H1 (cell line): ENCODE results near the gene CYREN. TPM values are rescaled to one million over a fixed set of nuclear protein-coding genes. Genes with fewer than 3 reads are reported as not detected.
A peak's percentile ranks its signal among the peaks of the same experiment; 100 is the strongest.

ENCODE experiments used
- CTCF ChIA-PET: fragments of 300-600 bp; sonication (Branson Sonifier 250); formaldehyde crosslinking; loops from one replicate; lab custom pipeline; 2021; ENCODE audit not compliant: partially characterized antibody; lab: Charles Lee
- POLR2A ChIA-PET: fragments of 300-600 bp; sonication (Branson Sonifier 250); formaldehyde crosslinking; loops from one replicate; lab custom pipeline; 2021; ENCODE audit warnings: inconsistent platforms; ENCODE audit not compliant: partially characterized antibody; lab: Charles Lee
- DNase-seq, 2 experiments: peaks; one replicate each; pipeline versions ENCODE4 v3.0.0 to v3.0.0-alpha.2; 2010 to 2022; ENCODE audit warnings: low spot score in 2 of 2, low read depth in 1 of 2, mixed read lengths in 1 of 2
- FAIRE-seq: peaks from 2 replicates; lab custom pipeline; 2011; peaks lifted over from hg19 to GRCh38; lab: Jason Lieb, UNC
- H2AFZ ChIP-seq: 2 replicates; pipeline ENCODE4 v1.8.1; 2012; ENCODE audit warnings: low read length, inconsistent platforms
- H2AK5ac ChIP-seq: 2 replicates; pipeline ENCODE4 v1.6.1; 2013; ENCODE audit warnings: low read depth, low read length
- H2BK120ac ChIP-seq: replicated peaks from 2 replicates; pipeline ENCODE3; 2013; ENCODE audit warnings: low read depth, low read length, inconsistent platforms
- H2BK12ac ChIP-seq: 2 replicates; pipeline ENCODE4 v1.6.1; 2013; ENCODE audit warnings: low read depth, low read length
- H2BK15ac ChIP-seq: 2 replicates; pipeline ENCODE4 v1.6.1; 2013; ENCODE audit warnings: low read length
- H2BK20ac ChIP-seq: 2 replicates; pipeline ENCODE4 v1.6.1; 2013; ENCODE audit warnings: low read length
- H2BK5ac ChIP-seq: 2 replicates; pipeline ENCODE4 v1.6.1; 2013; ENCODE audit warnings: low read depth, low read length
- H3K14ac ChIP-seq: 2 replicates; pipeline ENCODE4 v1.6.1; 2013; ENCODE audit warnings: inconsistent platforms; ENCODE audit not compliant: insufficient read length
- H3K18ac ChIP-seq: 2 replicates; pipeline ENCODE4 v1.6.1; 2013; ENCODE audit warnings: low read length; ENCODE audit errors: extremely low read depth
- H3K23ac ChIP-seq: 2 replicates; pipeline ENCODE4 v1.6.1; 2013; ENCODE audit warnings: inconsistent platforms; ENCODE audit not compliant: insufficient read length
- H3K23me2 ChIP-seq: 2 replicates; pipeline ENCODE4 v1.6.1; 2013; ENCODE audit warnings: low read depth, low read length
- H3K27ac ChIP-seq: 2 replicates; pipeline ENCODE4 v1.6.1; 2011; ENCODE audit warnings: low read depth, low read length, inconsistent platforms
- H3K27me3 ChIP-seq, 4 experiments: replicated peaks in 1 of 4; 1 replicate in 1 of 4; 2 replicates in 3 of 4; pipeline versions ENCODE4 v1.6.1 to v1.8.1; 2011 to 2013; ENCODE audit warnings: low read length in 3 of 4, mild to moderate bottlenecking in 3 of 4, inconsistent platforms in 2 of 4, mixed read lengths in 2 of 4, moderate library complexity in 1 of 4; ENCODE audit not compliant: control insufficient read depth in 3 of 4, insufficient read depth in 3 of 4; ENCODE audit errors: extremely low read depth in 1 of 4
- H3K36me3 ChIP-seq, 4 experiments: 2 replicates each; pipeline versions ENCODE4 v1.6.1 to v1.8.1; 2011 to 2013; ENCODE audit warnings: mild to moderate bottlenecking in 4 of 4, low read length in 3 of 4, moderate library complexity in 2 of 4, control low read depth in 1 of 4, inconsistent platforms in 1 of 4; ENCODE audit not compliant: insufficient read depth in 4 of 4, control insufficient read depth in 2 of 4
- H3K4ac ChIP-seq: replicated peaks from 2 replicates; pipeline ENCODE3; 2013; ENCODE audit warnings: low read length, low read depth, mixed read lengths, inconsistent platforms; ENCODE audit not compliant: insufficient read length
- H3K4me1 ChIP-seq, 4 experiments: replicated peaks in 1 of 4; 1 replicate in 1 of 4; 2 replicates in 3 of 4; pipeline versions ENCODE4 v1.6.1 to v1.8.1; 2011 to 2013; ENCODE audit warnings: low read length in 3 of 4, inconsistent platforms in 2 of 4, mixed read lengths in 1 of 4; ENCODE audit not compliant: insufficient read depth in 4 of 4, control insufficient read depth in 3 of 4
- H3K4me2 ChIP-seq, 2 experiments: 2 replicates each; pipeline versions ENCODE4 v1.6.1 to v1.8.1; 2011 to 2013; ENCODE audit warnings: low read depth in 2 of 2, low read length in 2 of 2, control low read depth in 1 of 2, inconsistent platforms in 1 of 2, mild to moderate bottlenecking in 1 of 2; ENCODE audit not compliant: insufficient read depth in 1 of 2
- H3K4me3 ChIP-seq, 4 experiments: fragments of 200-600, 300-600 bp in 1 of 4; sonication (generic), shearing (Covaris generic), sonication (Bioruptor Twin) in 1 of 4; 2 replicates each; pipeline versions ENCODE4 v1.5.1 to v1.8.1; 2011 to 2016; ENCODE audit warnings: low read length in 4 of 4, low read depth in 3 of 4, control low read depth in 2 of 4, inconsistent platforms in 2 of 4, mild to moderate bottlenecking in 2 of 4, mixed read lengths in 1 of 4, moderate library complexity in 1 of 4; ENCODE audit not compliant: insufficient read depth in 2 of 4; ENCODE audit errors: extremely low read depth in 1 of 4
- H3K56ac ChIP-seq: replicated peaks from 2 replicates; pipeline ENCODE3; 2013; ENCODE audit warnings: low read depth, mild to moderate bottlenecking, mixed read lengths, low read length, inconsistent platforms; ENCODE audit not compliant: insufficient read length
- H3K79me1 ChIP-seq: 2 replicates; pipeline ENCODE4 v1.6.1; 2013; ENCODE audit warnings: low read depth, low read length, control low read depth
- H3K79me2 ChIP-seq, 2 experiments: 2 replicates each; pipeline versions ENCODE4 v1.6.1 to v1.8.1; 2012 to 2013; ENCODE audit warnings: low read length in 2 of 2, mild to moderate bottlenecking in 2 of 2, inconsistent platforms in 1 of 2; ENCODE audit not compliant: insufficient read depth in 2 of 2, control insufficient read depth in 1 of 2
- H3K9ac ChIP-seq, 4 experiments: replicated peaks in 1 of 4; 1 replicate in 1 of 4; 2 replicates in 3 of 4; pipeline versions ENCODE4 v1.6.1 to v1.8.1; 2011 to 2013; ENCODE audit warnings: low read depth in 3 of 4, low read length in 3 of 4, control low read depth in 2 of 4, mild to moderate bottlenecking in 2 of 4, moderate library complexity in 2 of 4, inconsistent platforms in 1 of 4; ENCODE audit errors: extremely low read depth in 1 of 4
- H3K9me3 ChIP-seq, 2 experiments: 2 replicates each; pipeline versions ENCODE4 v1.6.1 to v1.8.1; 2012 to 2013; ENCODE audit warnings: mild to moderate bottlenecking in 2 of 2, moderate library complexity in 2 of 2, control low read depth in 1 of 2, inconsistent platforms in 1 of 2, low read depth in 1 of 2, low read length in 1 of 2, mixed read lengths in 1 of 2; ENCODE audit not compliant: insufficient read depth in 2 of 2
- H4K20me1 ChIP-seq, 2 experiments: replicated peaks in 1 of 2; 2 replicates each; pipeline versions ENCODE3 to v1.8.1; 2011 to 2013; ENCODE audit warnings: inconsistent platforms in 2 of 2, low read length in 2 of 2, mild to moderate bottlenecking in 1 of 2; ENCODE audit not compliant: insufficient read depth in 2 of 2, control insufficient read depth in 1 of 2
- H4K5ac ChIP-seq: 2 replicates; pipeline ENCODE4 v1.6.1; 2013; ENCODE audit warnings: low read length, low read depth, mixed read lengths, inconsistent platforms; ENCODE audit not compliant: insufficient read length
- H4K8ac ChIP-seq: 2 replicates; pipeline ENCODE4 v1.8.0; 2013; ENCODE audit warnings: mild to moderate bottlenecking, moderate library complexity, low read length, inconsistent platforms; ENCODE audit not compliant: insufficient read depth; ENCODE audit errors: extremely low read depth
- H4K91ac ChIP-seq: replicated peaks from 2 replicates; pipeline ENCODE3; 2013; ENCODE audit warnings: low read length, mixed read lengths, inconsistent platforms; ENCODE audit not compliant: insufficient read length
- CTCF ChIP-seq, 3 experiments: IDR thresholded peaks; 1 replicate in 2 of 3; 2 replicates in 1 of 3; pipeline versions ENCODE4 v1.5.1 to v1.6.1; 2011; ENCODE audit warnings: low read length in 3 of 3, mild to moderate bottlenecking in 3 of 3, inconsistent platforms in 2 of 3, low read depth in 1 of 3, moderate library complexity in 1 of 3; ENCODE audit not compliant: insufficient read depth in 1 of 3; ENCODE audit errors: control extremely low read depth in 1 of 3
- POLR2A ChIP-seq, 2 experiments: IDR thresholded peaks; 1 replicate in 1 of 2; 2 replicates in 1 of 2; pipeline ENCODE4 v1.6.1; 2011; ENCODE audit warnings: low read depth in 2 of 2, low read length in 2 of 2, mild to moderate bottlenecking in 2 of 2; ENCODE audit errors: control extremely low read depth in 1 of 2
- WGBS, 2 experiments: shearing (Covaris generic) in 1 of 2; methylation state at CpG; one replicate each; pipeline versions ENCODE4 v1.1.6 to v1.1.7; 2013 to 2015; ENCODE audit warnings: low lambda C conversion rate in 2 of 2, mixed read lengths in 2 of 2, inconsistent platforms in 1 of 2, low coverage in 1 of 2, missing lambda C conversion rate in 1 of 2; ENCODE audit not compliant: insufficient replicate concordance in 2 of 2, insufficient coverage in 1 of 2, insufficient read length in 1 of 2; ENCODE audit errors: extremely low coverage in 1 of 2, missing lambda C conversion rate in 1 of 2; 5-methylcytosine and 5-hydroxymethylcytosine counted together
- polyA plus RNA-seq, 7 experiments: library from polyadenylated mRNA; depleted of rRNA in 3 of 7; stranded (reverse) in 5 of 7; unstranded in 2 of 7; fragments of >200 nt in 5 of 7; fragments of 200-250 nt in 2 of 7; gene quantifications; 1 replicate in 5 of 7; 2 replicates in 1 of 7; 4 replicates in 1 of 7; pipeline versions ENCODE4 v1.2.1 to v1.2.3, GENCODE V29; 2011 to 2013; ENCODE audit warnings: missing spikeins in 2 of 7, mixed read lengths in 2 of 7
- total RNA-seq: library from RNA; stranded (reverse); fragmentation: NEBNext Ultra II Directional; extraction: Animal tissue kit (Norgen Biotek cat#: 25700); gene quantifications from 2 replicates; pipeline ENCODE4 v1.2.1, GENCODE V29; 2021

CYREN gene
- total and polyA plus RNA-seq, 2 of the 8 experiments (the other 6 are each of a cell fraction or from before 2014, with no cell fraction given): 25.1 to 46.2 TPM

GRCh38 chr7:135160858-135161653 lies 9.5 kb downstream of the CYREN start:
- TF ChIP-seq CTCF (IDR thresholded peaks at IDR 0.05; ENCODE audit: control extremely low read depth in 1 of 3, insufficient read depth in 1 of 3, low read depth in 1 of 3, low read length in 3 of 3) (no peak), POLR2A (IDR thresholded peaks at IDR 0.05; ENCODE audit: control extremely low read depth in 1 of 2, low read depth in 2 of 2, low read length in 2 of 2) (peak in 1 of 2 experiments; percentile 26; a peak in 1 of 3 replicates)
- Histone ChIP-seq H2BK20ac (0 out of 2 replicates have a peak overlapping the region, but pooled peaks have one; percentile 1), H3K23me2 (no peaks in the 10 kb centered on the region), H2AK5ac (no peak overlapping the region), H3K9me3 (peaks cover 15 to 20% of the 10 kb centered on the region in 2 experiments), H2AFZ (no peak overlapping the region), H3K79me2 (no peaks in the 10 kb centered on the region), H3K27me3 (no peaks in the 10 kb centered on the region), H3K23ac (no peak overlapping the region), H4K20me1 (no peaks in the 10 kb centered on the region), H2BK12ac (no peak overlapping the region; the same call in 1 of the 2 replicates), H3K4ac (no peak overlapping the region), H2BK120ac (no peak overlapping the region), H4K91ac (peak overlapping the region; percentile 39), H3K56ac (no peak overlapping the region), H3K4me3 (no peak overlapping the region), H2BK5ac (0 out of 2 replicates have a peak overlapping the region, but pooled peaks have one; percentile 40), H2BK15ac (no peak overlapping the region), H3K79me1 (no peaks in the 10 kb centered on the region; the same call in 1 of the 2 replicates), H3K4me1 (0 out of 7 replicates have a peak, but pooled peaks cover 0 to 2% (median 0%) of the 10 kb centered on the region in 4 experiments), H3K27ac (no peak overlapping the region), H3K36me3 (peaks cover 4 to 24% (median 15%) of the 10 kb centered on the region in 4 experiments), H3K9ac (no peak overlapping the region), H4K8ac (no peak overlapping the region), H3K14ac (no peak overlapping the region), H3K4me2 (no peak overlapping the region), H3K18ac (no peak overlapping the region; the same call in 1 of the 2 replicates), H4K5ac (no peak overlapping the region)
- FAIRE-seq (no peak), DNase-seq (no peak)
- ChIA-PET CTCF (interaction anchor here (0.9 to 1.8 kb wide), 3 partner anchors 9 to 32 kb away, joined by 3 to 6 read pairs (median 5); no protein-coding TSS in a partner anchor), POLR2A (interaction anchor here (0.9 to 5.7 kb wide), 3 partner anchors 9 to 174 kb away, joined by 3 to 32 read pairs (median 6); partner anchors contain the start of gene CYREN)
- WGBS, 2 experiments: 89% methylated on average over 9 of the region's 9 CpGs; no CpG with 5 or more reads in 1 of the 2 experiments
